Right atrium auricular region (tissue), 2 donors: ENCODE data around the gene PEX5. TPM values are rescaled to one million over a fixed set of nuclear protein-coding genes. Genes with fewer than 3 reads are reported as not detected.

ENCODE experiments used
- DNase-seq: peaks from one replicate; pipeline ENCODE4 v3.0.0-alpha.2; 2019; ENCODE audit warnings: low spot score
- H3K27ac ChIP-seq, 2 donors: fragments of 200-600 bp; sonication (generic); 1 replicate in 1 of 2; 2 replicates in 1 of 2; pipeline ENCODE4 v1.5.1; 2016 to 2019
- H3K27me3 ChIP-seq, 2 donors: fragments of 200-600 bp; sonication (generic); one replicate each; pipeline versions ENCODE4 v1.5.1 to v1.6.0; 2017 to 2019
- H3K36me3 ChIP-seq: fragments of 200-600 bp; sonication (generic); one replicate; pipeline ENCODE4 v1.5.1; 2016
- H3K4me1 ChIP-seq, 2 donors: fragments of 200-600 bp; sonication (generic); one replicate each; pipeline versions ENCODE4 v1.5.1 to v1.6.0; 2017 to 2019
- H3K4me3 ChIP-seq, 2 donors: fragments of 200-600 bp; sonication (generic); 1 replicate in 1 of 2; 2 replicates in 1 of 2; pipeline ENCODE4 v1.5.1; 2017 to 2019; ENCODE audit warnings: mild to moderate bottlenecking in 1 of 2, moderate library complexity in 1 of 2
- H3K9me3 ChIP-seq, 2 donors: fragments of 200-600 bp; sonication (generic); one replicate each; pipeline ENCODE4 v1.5.1; 2019
- CTCF ChIP-seq, 2 donors: fragments of 200-600 bp; sonication (generic); IDR thresholded peaks; one replicate each; pipeline ENCODE4 v1.5.1; 2019; ENCODE audit warnings: antibody characterized with exemption in 2 of 2
- total RNA-seq, 2 donors: library from RNA; depleted of rRNA; stranded (reverse); fragments of >200 nt; gene quantifications; one replicate each; pipeline ENCODE4 v1.1.0, GENCODE V29; 2016

PEX5 gene
- total RNA-seq, 2 donors from 2014 or later: 11.6 to 25.0 TPM

GRCh38 chr12:7151532-7151931 is 38.0 kb upstream of the PEX5 start:
- Histone ChIP-seq H3K4me1 (no peaks in the 10 kb centered on the region), H3K4me3 (no peak overlapping the region), H3K36me3 (peaks cover 15% of the 10 kb centered on the region), H3K27me3 (no peaks in the 10 kb centered on the region), H3K27ac (no peak overlapping the region), H3K9me3 (no peaks in the 10 kb centered on the region)
- no peak for TF ChIP-seq CTCF (IDR thresholded peaks at IDR 0.05)
- DNase-seq: peak; percentile 58

- TF ChIP-seq CTCF (IDR thresholded peaks at IDR 0.05): no peak
- H3K27ac ChIP-seq: no peak overlapping the region
- H3K27me3 ChIP-seq: no peaks in the 10 kb centered on the region
- H3K36me3 ChIP-seq: peaks cover 15% of the 10 kb centered on the region
- H3K4me3 ChIP-seq: no peak overlapping the region
- H3K9me3 ChIP-seq: no peaks in the 10 kb centered on the region
- DNase-seq: no peak
- H3K4me1 ChIP-seq: no peaks in the 10 kb centered on the region
Measured at GRCh38 chr12:7152818-7153217, 36.7 kb upstream of the PEX5 start.

- H3K27me3 ChIP-seq: no peaks in the 10 kb centered on the region
- peaks cover 13% of the 10 kb centered on the region for H3K36me3 ChIP-seq
- no peaks in the 10 kb centered on the region for H3K9me3 ChIP-seq
- TF ChIP-seq CTCF (IDR thresholded peaks at IDR 0.05): no peak
- no peaks in the 10 kb centered on the region for H3K4me1 ChIP-seq
- H3K4me3 ChIP-seq: no peak overlapping the region
- no peak for DNase-seq
- H3K27ac ChIP-seq: no peak overlapping the region
Measured at GRCh38 chr12:7154042-7154441, 35.4 kb upstream of the PEX5 start.

GRCh38 chr12:7154901-7155470 is 34.5 kb upstream of the PEX5 start:
- DNase-seq: no peak
- Histone ChIP-seq H3K4me3 (no peak overlapping the region), H3K9me3 (no peaks in the 10 kb centered on the region), H3K27ac (no peak overlapping the region), H3K4me1 (no peaks in the 10 kb centered on the region), H3K36me3 (peaks cover 3% of the 10 kb centered on the region), H3K27me3 (no peaks in the 10 kb centered on the region)
- TF ChIP-seq CTCF (IDR thresholded peaks at IDR 0.05): no peak

GRCh38 chr12:7155471-7156034 is 33.9 kb upstream of the PEX5 start:
- DNase-seq: no peak
- Histone ChIP-seq H3K27ac (no peak overlapping the region), H3K4me3 (no peak overlapping the region), H3K9me3 (no peaks in the 10 kb centered on the region), H3K36me3 (no peaks in the 10 kb centered on the region), H3K4me1 (no peaks in the 10 kb centered on the region), H3K27me3 (no peaks in the 10 kb centered on the region)
- no peak for TF ChIP-seq CTCF (IDR thresholded peaks at IDR 0.05)
